HG02642 (cell line): ENCODE data around the gene TEX12.
A peak's percentile ranks its signal among the peaks of the same experiment; 100 is the strongest.

Experiments used
- ATAC-seq: cut with Tn5 transposase; IDR thresholded peaks from one replicate; pipeline ENCODE4 v1.9.1; 2021; ENCODE audit warnings: mild to moderate bottlenecking; ENCODE audit not compliant: unreplicated experiment, poor library complexity

TEX12 gene

GRCh38 chr11:112210890-112211289, 43.7 kb downstream of the TEX12 start:
- ATAC-seq, result no peak

- no peak for ATAC-seq
Measured at GRCh38 chr11:112211536-112211935, 44.4 kb downstream of the TEX12 start.

GRCh38 chr11:112212290-112212689, 45.1 kb downstream of the TEX12 start:
- ATAC-seq, result no peak

- ATAC-seq, result no peak
Measured at GRCh38 chr11:112212710-112213109, 45.5 kb downstream of the TEX12 start.

- ATAC-seq, result no peak
Measured at GRCh38 chr11:112213753-112214152, 46.6 kb downstream of the TEX12 start.

- ATAC-seq, result no peak
Measured at GRCh38 chr11:112215621-112216020, 48.4 kb downstream of the TEX12 start.

GRCh38 chr11:112216561-112217105, 49.5 kb downstream of the TEX12 start:
- no peak for ATAC-seq

GRCh38 chr11:112219476-112220232, 52.5 kb downstream of the TEX12 start:
- peak; percentile 91 for ATAC-seq

GRCh38 chr11:112221274-112221835, 54.2 kb downstream of the TEX12 start:
- ATAC-seq, result no peak
